Panc1 (cell line): ENCODE measurements around the gene DENND2A. TPM values are rescaled to one million over a fixed set of nuclear protein-coding genes. Genes with fewer than 3 reads are reported as not detected.

Experiments
- ATAC-seq: fragments of 200-7000 bp; cut with Tn5 transposase; 2 replicates; pipeline ENCODE4 v1.9.1; 2020; ENCODE audit warnings: mild to moderate bottlenecking, moderate library complexity
- BruUV-seq: library from RNA; stranded (reverse); fragments of 400-500 nt; replicated peaks from 2 replicates; lab custom pipeline; 2021; lab: Mats Ljungman, UMichigan
- CTCF ChIA-PET: fragments of 300-600 bp; sonication (Branson Sonifier 250); formaldehyde crosslinking; loops from one replicate; lab custom pipeline; 2022; ENCODE audit warnings: antibody characterized with exemption; lab: Charles Lee
- POLR2A ChIA-PET: fragments of 300-600 bp; sonication (Branson Sonifier 250); formaldehyde crosslinking; loops from one replicate; lab custom pipeline; 2022; ENCODE audit warnings: antibody characterized with exemption; lab: Charles Lee
- DNase-seq: peaks from one replicate; pipeline ENCODE4 v3.0.0-alpha.2; 2010; ENCODE audit warnings: low read depth, low spot score
- H3K27ac ChIP-seq: 2 replicates; pipeline ENCODE4 v1.5.1; 2011; ENCODE audit warnings: mild to moderate bottlenecking, low read length, inconsistent platforms
- H3K27me3 ChIP-seq: fragments of 200-500 bp; sonication (Bioruptor generic); 2 replicates; pipeline ENCODE4 v1.6.0; 2014; ENCODE audit warnings: low read length, inconsistent platforms; ENCODE audit not compliant: control insufficient read depth, insufficient read depth
- H3K36me3 ChIP-seq: fragments of 200-500 bp; sonication (Bioruptor generic); 2 replicates; pipeline ENCODE4 v1.5.1; 2014; ENCODE audit warnings: inconsistent platforms, mild to moderate bottlenecking, low read length, moderate library complexity; ENCODE audit not compliant: control insufficient read depth, insufficient read depth
- H3K4me1 ChIP-seq: 2 replicates; pipeline ENCODE4 v1.5.1; 2011; ENCODE audit warnings: inconsistent platforms, mild to moderate bottlenecking, low read length, moderate library complexity; ENCODE audit not compliant: control insufficient read depth, insufficient read depth
- H3K4me3 ChIP-seq, 2 experiments: 2 replicates each; pipeline ENCODE4 v1.5.1; 2011 to 2012; ENCODE audit warnings: low read depth in 2 of 2, low read length in 2 of 2, mild to moderate bottlenecking in 2 of 2, inconsistent platforms in 1 of 2, moderate library complexity in 1 of 2
- H3K9me3 ChIP-seq: fragments of 200-500 bp; sonication (Bioruptor generic); 2 replicates; pipeline ENCODE4 v1.5.1; 2014; ENCODE audit warnings: low read depth, mild to moderate bottlenecking, inconsistent platforms, low read length, moderate library complexity; ENCODE audit not compliant: control insufficient read depth, insufficient read depth
- CTCF ChIP-seq: fragments of 450-650 bp; IDR thresholded peaks from 2 replicates; pipeline ENCODE4 v1.5.1; 2017; ENCODE audit warnings: mild to moderate bottlenecking
- POLR2AphosphoS5 ChIP-seq: IDR thresholded peaks from 2 replicates; pipeline ENCODE4 v1.6.1; 2012; ENCODE audit warnings: mild to moderate bottlenecking, low read depth, low read length, moderate library complexity
- REST ChIP-seq, 2 experiments: IDR thresholded peaks; 2 replicates each; pipeline ENCODE4 v1.6.1; 2011 to 2012; ENCODE audit warnings: low read depth in 2 of 2, control low read depth in 1 of 2, low read length in 1 of 2, mild to moderate bottlenecking in 1 of 2, moderate library complexity in 1 of 2; ENCODE audit not compliant: insufficient read depth in 1 of 2
- SIN3A ChIP-seq: IDR thresholded peaks from 2 replicates; pipeline ENCODE4 v1.6.1; 2012; ENCODE audit warnings: low read depth, mild to moderate bottlenecking, low read length, moderate library complexity, borderline replicate concordance; ENCODE audit not compliant: insufficient read depth
- TCF7L2 ChIP-seq: IDR thresholded peaks from 2 replicates; pipeline ENCODE4 v1.6.1; 2011; ENCODE audit warnings: mild to moderate bottlenecking, low read depth, low read length, inconsistent platforms
- in situ Hi-C: cut with HindIII; loops from 2 replicates; pipeline ENCODE4 v1.10.0; 2016; ENCODE audit warnings: low sequenced_read_pairs, low pct_unique_long_range_greater_than_20kb
- intact Hi-C: fragments of 100-400 bp; cut with micrococcal nuclease; formaldehyde crosslinking; loops from one replicate; pipeline ENCODE4 v1.10.0; 2022; ENCODE audit not compliant: unreplicated experiment
- total RNA-seq: library from RNA; stranded (reverse); gene quantifications from one replicate; pipeline ENCODE4 v1.2.1, GENCODE V29; 2021; ENCODE audit not compliant: unreplicated experiment

The DENND2A gene
- total RNA-seq, 1 experiment from 2014 or later = 1.4 TPM

GRCh38 chr7:140655511-140656408 is 15.1 kb upstream of the DENND2A start:
- ChIA-PET POLR2A (no interaction called here), CTCF (no interaction called here)
- in situ Hi-C loops = no loop called here
- TF ChIP-seq CTCF (no peak), SIN3A (no peak), REST (IDR thresholded peaks at IDR 0.05; ENCODE audit: insufficient read depth in 1 of 2, low read depth in 2 of 2, low read length in 1 of 2) (no peak), POLR2AphosphoS5 (no peak), TCF7L2 (no peak)
- DNase-seq (no peak), ATAC-seq (no peak)
- Histone ChIP-seq H3K4me1 (no peaks in the 10 kb centered on the region), H3K36me3 (no peaks in the 10 kb centered on the region), H3K9me3 (no peaks in the 10 kb centered on the region), H3K27me3 (no peaks in the 10 kb centered on the region; the same call in 1 of the 2 replicates), H3K4me3 (no peak overlapping the region), H3K27ac (no peak overlapping the region)
- intact Hi-C loops = no loop called here
- BruUV-seq = no TSS peak

GRCh38 chr7:140654661-140655060 is 14.0 kb upstream of the DENND2A start:
- no peaks in the 10 kb centered on the region for H3K9me3 ChIP-seq
- intact Hi-C loops = no loop called here
- BruUV-seq = no TSS peak

More at GRCh38 chr7:140654661-140655060, 14.0 kb upstream of the DENND2A start:
- in situ Hi-C loops = no loop called here
- Histone ChIP-seq H3K4me1 (no peaks in the 10 kb centered on the region), H3K36me3 (no peaks in the 10 kb centered on the region), H3K4me3 (no peak overlapping the region), H3K27ac (no peak overlapping the region), H3K27me3 (no peaks in the 10 kb centered on the region; the same call in 1 of the 2 replicates)
- TF ChIP-seq TCF7L2 (no peak), REST (IDR thresholded peaks at IDR 0.05; ENCODE audit: insufficient read depth in 1 of 2, low read depth in 2 of 2, low read length in 1 of 2) (no peak), POLR2AphosphoS5 (no peak), SIN3A (no peak), CTCF (no peak)
- CTCF ChIA-PET = no interaction called here
- ATAC-seq (no peak), DNase-seq (no peak)
- POLR2A ChIA-PET = no interaction called here
